ENCODE measurements around the gene ADGRG6.

- TF ChIP-seq POLR2A (IDR thresholded peaks at IDR 0.05) (no peak), CTCF (IDR thresholded peaks at IDR 0.05) (no peak)
These were observed 43.5 kb downstream of the ADGRG6 start for GRCh38 chr6:142345261-142345660.

Measured in Peyer's patch (tissue), 4 donors.